Measurements from ENCODE around the gene ELOVL6.

DNA sequence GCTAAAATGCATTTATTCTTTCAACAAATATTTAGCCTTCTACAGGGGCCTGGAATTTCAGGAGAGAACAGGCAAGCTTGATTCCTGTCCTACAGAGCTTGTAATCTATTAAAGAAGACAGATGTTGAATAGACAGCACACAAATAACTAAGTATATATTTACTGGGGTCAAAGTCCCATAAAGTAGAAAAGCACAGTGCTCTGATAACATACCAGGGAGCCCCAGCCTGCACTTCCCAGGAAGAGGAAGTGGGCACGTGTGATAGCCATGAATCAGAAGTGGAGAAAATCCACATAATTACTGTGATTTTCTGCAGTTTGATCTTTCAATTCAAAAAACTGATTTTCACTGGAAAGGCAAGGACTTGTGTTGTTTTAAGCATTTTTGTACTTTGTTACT lies 156.7 kb downstream of the ELOVL6 start:
- TF ChIP-seq, protein P1, sequence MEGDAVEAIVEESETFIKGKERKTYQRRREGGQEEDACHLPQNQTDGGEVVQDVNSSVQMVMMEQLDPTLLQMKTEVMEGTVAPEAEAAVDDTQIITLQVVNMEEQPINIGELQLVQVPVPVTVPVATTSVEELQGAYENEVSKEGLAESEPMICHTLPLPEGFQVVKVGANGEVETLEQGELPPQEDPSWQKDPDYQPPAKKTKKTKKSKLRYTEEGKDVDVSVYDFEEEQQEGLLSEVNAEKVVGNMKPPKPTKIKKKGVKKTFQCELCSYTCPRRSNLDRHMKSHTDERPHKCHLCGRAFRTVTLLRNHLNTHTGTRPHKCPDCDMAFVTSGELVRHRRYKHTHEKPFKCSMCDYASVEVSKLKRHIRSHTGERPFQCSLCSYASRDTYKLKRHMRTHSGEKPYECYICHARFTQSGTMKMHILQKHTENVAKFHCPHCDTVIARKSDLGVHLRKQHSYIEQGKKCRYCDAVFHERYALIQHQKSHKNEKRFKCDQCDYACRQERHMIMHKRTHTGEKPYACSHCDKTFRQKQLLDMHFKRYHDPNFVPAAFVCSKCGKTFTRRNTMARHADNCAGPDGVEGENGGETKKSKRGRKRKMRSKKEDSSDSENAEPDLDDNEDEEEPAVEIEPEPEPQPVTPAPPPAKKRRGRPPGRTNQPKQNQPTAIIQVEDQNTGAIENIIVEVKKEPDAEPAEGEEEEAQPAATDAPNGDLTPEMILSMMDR (conservative IDR thresholded peaks at IDR 0.05; ENCODE audit: low read depth, low read length), result no peak
- TF ChIP-seq POLR2A (IDR thresholded peaks at IDR 0.05; ENCODE audit: low read depth, low read length), result no peak
